ENCODE measurements around the gene GPI.
"Not testable (repeated sequence)": the region's sequence is repeated elsewhere in the genome, so short reads cannot be mapped to it uniquely, and the experiment has no call there.

Gene GPI

DNA sequence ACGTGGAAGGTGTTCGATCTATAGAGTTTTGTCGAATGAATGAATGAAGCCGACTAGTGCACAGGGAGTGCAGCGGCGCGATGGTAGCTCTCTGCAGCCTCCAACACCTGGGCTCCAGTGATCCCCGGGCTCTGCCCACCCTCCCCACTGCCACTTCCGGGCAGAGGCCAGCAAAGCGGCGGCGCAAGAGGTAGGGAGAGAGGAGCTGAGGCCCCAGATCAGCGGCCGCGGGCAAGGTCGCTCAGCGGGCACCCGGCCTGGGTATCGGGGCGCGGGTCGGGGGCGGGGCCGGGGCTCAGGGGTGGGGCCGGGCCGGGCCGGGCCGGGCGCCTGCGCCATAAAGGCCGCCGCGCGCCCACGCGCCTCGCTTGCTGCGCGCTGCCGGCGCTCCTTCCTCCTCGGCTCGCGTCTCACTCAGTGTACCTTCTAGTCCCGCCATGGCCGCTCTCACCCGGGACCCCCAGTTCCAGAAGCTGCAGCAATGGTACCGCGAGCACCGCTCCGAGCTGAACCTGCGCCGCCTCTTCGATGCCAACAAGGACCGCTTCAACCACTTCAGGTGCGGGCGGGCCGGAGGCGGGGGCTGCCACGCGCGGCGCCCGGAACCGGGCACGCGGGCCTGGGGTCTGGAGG lies at the start of gene GPI:
TSS of gene GPI (plus strand) at position 367 of the 633 bp plus-strand sequence. CDS start at position 438, 71 bp downstream.
- peak; percentile 27 for DNase-seq (ENCODE audit: low read depth)

DNA sequence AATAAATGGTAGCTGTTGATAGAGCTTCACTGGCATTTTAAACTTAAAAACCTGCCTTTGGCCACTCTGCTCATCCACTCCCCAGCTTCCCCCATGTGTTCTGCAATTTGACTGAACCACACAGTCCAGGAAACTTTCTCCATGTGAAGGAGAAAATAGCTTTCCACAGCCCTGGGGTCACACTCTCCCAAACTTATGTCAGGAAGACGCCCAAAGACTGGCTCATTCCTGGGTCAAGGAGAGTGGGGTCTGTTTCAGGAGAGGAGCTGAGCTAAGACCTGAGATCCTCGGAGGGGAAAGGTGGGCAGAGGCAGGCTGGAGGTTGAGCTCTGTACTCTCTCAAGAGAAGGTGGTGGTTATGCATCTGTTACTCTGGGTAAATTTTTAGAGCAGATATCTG lies 48.7 kb upstream of the GPI start:
- DNase-seq (ENCODE audit: low read depth) = no peak

DNA sequence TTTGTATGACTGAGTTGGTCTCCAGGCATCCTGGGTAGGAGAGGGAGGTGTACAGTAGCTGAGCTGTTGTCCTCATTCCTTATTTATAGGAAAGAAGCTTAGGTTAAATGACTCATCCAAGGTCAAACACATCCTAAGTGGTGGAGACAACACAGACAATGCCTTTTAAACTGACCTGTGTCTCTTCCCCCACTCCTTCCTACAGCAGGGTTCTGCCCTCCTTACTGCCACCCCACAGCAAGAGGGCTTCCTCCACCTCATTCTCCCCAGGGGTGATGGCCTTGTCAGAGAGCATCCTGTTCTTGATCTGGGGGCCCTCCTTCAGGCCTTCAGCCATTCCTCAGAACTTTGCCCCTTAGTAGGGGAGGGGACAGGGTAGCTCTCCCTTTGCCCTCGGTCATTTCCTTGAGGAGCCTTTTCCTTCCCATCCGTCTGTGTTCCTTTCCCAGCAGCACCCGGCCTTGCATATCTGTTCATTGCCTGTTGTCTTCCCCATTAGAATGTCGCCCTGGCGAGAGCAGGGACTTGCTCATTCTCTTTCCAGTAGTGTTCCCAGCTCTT lies 48.2 kb upstream of the GPI start:
- no peak for DNase-seq (ENCODE audit: low read depth)

DNA sequence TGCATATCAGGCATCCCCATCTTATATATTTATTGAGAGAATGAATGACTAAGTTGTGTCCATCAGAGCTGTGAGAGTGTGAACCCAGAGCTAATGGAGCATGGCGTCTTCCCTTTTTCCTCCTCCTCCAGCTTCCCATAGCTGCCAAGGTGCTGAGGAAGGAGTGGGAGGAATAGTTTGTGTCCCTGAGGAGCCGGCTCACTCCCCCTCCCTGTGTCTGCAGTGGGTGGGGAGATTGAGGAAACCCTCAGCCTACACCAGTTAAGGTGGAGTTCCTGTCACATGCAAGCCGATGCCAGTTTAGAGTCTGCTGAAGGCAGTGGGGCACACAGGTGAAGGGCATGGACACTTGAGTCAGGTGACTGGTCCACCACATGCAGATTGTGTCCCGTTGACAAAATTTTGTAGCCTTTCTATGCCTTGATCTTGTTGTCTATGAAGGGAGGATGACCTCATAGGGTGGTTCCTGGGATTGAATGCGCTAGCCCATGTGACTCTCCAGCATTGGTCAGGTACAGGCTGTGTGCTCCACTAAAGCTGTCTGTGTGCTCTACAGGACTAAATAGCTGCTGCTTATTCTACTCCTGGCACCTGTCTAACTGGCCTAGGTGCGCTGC lies 47.6 kb upstream of the GPI start:
- DNase-seq (ENCODE audit: low read depth) = no peak

DNA sequence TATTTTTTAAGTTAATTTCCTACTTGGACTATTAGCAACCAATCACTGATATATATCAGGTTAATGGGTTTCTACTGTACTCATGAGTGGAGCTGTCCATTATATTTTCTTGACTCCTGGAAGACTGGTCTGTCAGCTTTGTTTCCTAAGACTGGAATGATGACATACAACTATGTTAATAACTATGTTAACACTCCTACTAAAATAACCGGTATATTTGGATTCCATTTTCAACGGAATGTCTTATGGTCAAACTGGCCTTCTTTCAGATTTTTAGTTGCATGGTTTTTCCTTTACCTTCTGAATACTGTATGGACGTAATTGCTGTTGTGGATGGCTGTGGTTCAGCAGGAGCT lies 45.8 kb upstream of the GPI start:
- DNase-seq (ENCODE audit: low read depth) = no peak

DNA sequence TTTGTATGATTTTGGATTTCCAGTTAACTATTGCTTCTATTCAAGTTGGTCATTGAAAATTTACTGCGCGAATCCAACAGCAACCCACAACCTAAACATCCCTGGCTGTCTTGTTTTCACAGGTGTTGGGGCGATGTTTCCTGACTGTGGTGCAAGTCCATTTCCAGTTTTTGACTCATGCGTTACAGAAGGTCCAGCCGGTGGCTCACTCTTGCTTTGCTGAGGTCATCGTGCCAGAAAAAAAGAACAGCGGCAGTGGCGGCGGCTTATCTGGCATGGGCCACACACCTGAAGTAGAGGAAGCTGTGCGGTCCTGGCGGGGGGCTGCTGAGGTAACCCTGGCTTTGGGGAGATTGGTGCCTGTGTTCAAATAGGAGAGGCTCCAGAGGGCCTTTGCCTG lies 45.2 kb upstream of the GPI start:
- no peak for DNase-seq (ENCODE audit: low read depth)

DNA sequence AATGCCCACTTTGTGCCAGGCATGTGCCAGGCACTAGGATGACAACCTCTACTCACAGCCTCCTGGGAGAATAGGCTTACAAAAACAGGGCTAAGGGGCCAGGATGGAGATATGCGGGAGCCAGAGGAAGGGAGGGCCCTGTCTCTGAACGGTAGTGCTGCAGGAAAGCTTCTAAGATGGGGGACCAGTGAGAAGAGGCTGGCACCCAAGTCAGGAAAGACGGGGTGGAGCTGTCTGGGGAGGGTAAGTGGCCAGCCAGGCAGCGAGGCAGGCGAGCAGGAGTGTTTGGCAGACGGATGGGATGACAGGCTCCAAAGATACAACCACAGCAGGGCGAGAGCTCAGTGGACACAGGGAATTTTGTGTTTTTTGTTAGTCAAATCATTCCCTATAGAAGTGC lies 44.7 kb upstream of the GPI start:
- DNase-seq (ENCODE audit: low read depth) = no peak

DNA sequence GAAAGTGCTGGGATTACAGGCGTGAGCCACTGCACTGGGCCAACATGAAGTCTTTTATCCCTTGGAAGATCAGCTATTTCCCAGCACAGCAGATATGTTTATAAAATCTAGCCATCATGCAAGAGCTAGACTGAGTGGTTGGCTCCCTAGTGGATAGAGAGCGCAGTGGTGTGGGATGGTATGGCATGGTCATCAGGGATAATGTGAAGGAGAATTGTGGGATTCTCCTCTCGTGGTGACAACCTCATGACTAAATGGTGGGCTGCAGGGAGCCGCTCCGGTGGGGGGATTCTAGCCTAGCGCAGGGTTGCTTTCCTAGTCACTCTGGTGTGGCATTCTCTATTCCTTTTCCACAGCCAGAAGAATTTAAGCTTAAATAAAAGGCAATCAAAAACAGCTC lies 43.3 kb upstream of the GPI start:
- DNase-seq (ENCODE audit: low read depth) = no peak

DNA sequence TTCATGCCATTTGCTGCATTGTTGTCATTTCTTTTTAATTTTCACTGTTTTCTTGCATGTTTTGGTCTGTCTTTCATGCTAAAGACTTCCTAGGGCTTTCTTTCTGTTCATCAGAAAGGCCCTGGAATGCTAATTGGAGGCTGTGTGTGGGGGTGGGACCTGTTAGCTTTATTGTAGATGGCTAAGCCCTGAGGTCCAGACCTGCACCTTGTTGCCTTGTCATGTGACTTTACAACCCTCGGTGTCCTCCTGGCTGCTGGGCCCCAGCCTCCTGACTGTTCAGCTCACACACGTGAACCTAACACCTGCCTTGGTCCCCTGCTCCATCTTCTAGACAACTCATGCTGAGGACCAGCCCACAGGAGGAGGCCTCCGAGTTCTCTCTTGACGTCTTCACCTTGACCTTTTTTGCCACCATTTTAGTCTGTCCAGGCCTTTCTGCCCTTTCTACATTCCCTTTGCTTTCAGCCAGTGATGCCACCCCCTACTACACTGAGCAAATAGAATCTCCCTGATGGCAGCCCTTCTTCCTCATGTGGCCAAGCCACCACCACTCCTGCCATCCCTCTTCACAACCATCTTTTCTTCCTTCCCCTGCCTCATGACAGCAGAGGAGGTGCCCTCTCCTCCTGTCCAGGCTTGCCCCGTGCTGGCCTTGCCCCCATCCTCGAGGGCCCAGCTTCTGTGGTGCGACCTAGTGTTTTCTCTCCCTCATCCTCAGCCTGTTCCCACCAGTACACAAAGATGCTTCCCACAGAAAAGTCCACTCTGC lies 41.4 kb upstream of the GPI start:
- no peak for DNase-seq (ENCODE audit: low read depth)

DNA sequence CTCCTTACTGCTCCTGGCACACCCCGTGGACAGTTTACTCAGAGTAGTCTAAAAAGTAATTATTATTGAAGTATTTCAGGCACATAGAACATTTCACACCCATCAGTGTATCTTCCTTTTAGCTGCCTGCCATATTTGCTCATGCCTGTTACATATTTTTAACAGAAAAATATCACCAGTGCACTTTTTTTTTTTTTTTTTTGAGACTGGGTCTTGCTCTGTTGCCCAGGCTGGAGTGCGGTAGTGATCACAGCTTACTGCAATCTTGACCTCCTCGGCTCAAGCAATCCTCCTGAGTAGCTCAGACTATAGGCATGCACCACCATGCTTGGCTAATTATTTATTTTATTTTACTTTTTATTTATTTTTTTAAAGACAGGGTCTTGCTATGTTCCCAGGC lies 40.7 kb upstream of the GPI start:
- DNase-seq (ENCODE audit: low read depth) = no peak

DNA sequence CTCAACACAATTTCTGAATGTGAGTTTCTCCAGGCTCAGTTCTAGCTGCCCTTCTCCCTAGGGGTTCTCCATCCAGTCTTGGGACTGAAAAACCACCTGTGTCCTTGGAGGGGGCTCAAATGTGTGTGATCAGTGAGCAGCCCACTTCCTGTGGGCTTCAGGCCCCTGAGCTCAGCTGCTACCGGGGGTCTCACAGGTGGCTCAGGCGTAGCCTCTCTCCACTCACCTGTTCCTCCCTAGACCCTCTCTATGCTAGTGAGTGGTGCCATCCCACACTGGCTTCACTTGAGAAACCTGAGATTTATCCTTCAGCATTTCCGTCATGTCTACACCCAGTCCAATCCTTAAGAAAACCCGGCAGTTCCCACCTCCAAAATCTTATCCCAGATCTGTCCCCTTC lies 39.8 kb upstream of the GPI start:
- no peak for DNase-seq (ENCODE audit: low read depth)

DNA sequence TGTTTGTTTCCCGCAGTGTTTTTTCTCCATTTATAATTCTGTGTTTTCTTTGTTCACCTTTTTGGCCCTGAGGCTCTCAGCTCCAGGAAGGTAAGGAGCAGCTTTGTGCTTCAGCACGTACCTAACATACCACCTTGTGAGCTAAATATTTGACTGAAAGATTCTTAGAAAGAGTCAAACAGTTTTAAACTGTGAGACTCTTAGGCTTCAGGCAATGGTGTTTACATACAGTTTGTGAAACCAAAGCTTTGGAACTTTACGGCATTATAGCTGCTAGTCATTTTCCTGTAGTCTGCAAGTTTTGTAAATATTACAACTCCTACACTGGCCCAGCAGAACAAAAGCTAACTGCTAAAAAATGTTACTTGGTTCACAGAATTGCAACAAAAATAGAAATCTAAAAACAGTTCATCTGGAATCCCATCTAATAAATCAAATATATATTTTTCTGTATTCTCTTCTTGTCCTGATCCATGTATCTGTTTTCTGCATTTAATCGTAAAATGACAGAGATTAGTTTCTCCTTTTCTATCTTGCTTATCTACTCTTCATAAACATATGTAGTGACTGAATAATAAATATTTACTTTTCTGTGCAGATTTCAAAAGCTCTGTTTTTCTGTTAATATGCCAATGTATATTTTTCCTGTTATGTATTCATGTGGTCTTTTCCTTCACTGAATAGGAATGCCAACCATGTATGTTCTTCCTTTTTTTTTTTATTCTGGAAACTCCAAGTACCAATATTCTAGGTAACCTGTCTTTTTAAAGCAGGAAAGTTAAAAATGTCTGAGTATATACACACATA lies 38.8 kb upstream of the GPI start:
- DNase-seq (ENCODE audit: low read depth) = no peak

DNA sequence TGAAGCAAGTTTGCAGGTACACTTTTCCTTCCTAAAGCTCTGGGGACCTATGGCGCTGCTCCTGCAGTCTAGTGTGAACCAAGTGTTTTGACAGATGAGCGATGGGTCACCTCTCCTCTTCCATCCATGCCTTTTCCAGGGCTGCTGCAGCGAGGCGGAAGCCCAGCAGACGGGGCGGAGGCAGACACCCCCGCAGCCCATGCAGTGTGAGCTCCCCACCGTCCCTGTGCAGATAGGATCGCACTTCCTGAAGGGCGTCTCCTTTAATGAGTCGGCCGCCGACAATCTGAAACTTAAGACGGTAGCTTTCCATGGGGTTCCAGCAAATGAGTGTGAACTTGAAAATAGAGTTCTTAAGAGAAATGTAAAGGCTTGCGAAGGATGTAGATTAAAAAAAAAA lies 37.1 kb upstream of the GPI start:
- no peak for DNase-seq (ENCODE audit: low read depth)

DNA sequence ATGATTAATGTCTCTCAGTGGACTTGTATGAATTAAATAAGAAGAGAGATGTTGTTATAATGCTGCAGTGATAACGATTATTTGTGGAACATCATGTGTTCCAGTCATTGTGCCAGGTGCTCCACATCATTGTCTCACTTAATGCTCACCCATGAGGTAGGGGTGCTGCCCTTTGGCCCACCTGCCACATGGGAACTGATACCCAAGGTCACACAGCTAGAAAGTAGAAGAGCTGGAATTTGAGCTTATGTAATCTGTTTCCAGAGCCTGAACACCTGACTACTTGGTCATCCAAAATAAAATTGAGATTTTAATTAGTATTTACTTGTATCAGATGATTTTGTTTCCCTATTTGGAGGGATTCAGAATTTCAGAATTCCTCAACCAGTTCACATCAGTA lies 36.0 kb upstream of the GPI start:
- no peak for DNase-seq (ENCODE audit: low read depth)

DNA sequence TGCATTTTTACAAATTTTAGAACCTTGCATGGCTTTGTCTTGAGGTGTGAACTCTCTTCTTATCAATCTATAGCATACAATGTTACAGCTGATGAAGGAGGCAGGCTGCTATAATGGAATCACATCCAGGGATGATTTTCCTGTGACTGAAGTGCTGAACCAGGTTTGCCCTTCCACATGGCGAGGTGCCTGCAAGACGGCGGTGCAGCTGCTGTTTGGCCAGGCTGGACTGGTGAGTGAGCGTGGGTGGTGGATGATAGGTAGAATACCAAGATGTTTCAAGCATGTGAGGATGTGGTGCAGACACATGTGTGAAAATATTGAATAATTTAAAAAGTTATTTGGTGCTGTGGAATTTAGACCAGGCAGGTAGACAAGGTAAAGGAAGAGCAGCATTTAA lies 34.9 kb upstream of the GPI start:
- no peak for DNase-seq (ENCODE audit: low read depth)

DNA sequence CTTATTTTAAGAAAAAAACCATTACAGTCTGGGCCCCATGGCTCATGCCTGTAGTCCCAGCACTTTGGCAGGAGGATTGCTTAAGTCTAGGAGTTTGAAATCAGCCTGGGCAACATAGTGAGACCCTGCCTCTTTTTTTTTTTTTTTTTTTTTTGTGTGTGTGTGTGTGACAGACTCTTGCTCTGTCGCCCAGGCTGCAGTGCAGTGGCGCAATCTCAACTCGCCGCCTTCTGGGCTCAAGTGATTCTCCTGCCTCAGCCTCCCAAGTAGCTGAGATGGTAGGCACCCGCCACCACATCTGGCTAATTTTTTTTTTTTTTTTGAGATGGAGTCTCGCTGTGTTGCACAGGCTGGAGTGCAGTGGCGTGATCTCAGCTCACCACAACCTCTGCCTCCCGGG lies 34.4 kb upstream of the GPI start:
- DNase-seq (ENCODE audit: low read depth) = not testable (repeated sequence)

DNA sequence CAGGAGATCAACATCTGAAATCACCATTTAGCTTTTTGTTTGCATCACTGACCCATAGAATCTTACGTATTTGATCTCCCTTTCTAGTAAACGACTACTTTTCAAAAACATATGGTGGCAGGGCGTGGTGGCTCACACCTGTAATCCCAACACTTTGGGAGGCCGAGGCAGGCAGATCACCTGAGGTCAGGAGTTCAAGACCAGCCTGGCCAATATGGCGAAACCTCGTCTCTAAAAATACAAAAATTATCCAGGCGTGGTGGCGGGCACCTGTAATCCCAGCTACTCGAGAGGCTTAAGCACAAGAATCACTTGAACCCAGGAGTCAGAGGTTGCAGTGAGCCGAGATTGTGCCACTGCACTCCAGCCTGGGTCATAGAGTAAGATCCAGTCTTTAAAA lies 33.4 kb upstream of the GPI start:
- not testable (repeated sequence) for DNase-seq (ENCODE audit: low read depth)

DNA sequence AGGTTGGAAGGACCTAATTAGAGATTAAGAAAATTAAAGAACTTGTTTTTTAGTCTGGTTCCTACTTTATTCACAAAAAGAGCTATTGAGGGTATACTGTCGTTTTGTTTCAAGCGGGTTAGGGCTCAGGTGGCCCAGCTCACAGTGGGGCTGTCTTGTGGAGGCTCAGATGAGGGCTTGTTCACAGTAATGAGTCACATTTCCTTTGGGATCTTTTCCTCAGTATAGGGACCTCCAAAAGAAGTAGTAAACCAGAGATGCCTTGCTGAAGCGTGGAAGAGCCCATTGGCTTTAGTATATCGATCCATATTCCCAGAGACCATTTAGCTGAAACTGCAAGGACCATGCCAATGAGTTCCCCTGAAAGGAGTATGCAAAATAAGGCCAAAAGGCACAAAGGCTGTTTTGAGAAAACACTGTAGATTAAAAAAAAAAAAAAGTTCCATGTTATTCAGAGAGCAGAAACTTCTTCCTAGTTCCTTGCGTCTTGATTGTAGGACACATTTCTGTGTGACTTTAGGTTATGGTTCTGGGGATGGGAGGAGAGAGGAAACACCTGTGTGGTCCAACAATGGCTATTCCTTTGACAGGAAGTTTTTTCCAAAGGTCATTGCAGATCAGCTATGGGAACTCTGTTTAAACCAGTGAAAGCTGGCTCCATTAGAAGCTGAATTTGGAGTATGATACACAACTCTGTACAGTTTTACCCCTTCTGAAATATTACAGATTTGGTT lies 32.8 kb upstream of the GPI start:
- DNase-seq (ENCODE audit: low read depth) = no peak

DNA sequence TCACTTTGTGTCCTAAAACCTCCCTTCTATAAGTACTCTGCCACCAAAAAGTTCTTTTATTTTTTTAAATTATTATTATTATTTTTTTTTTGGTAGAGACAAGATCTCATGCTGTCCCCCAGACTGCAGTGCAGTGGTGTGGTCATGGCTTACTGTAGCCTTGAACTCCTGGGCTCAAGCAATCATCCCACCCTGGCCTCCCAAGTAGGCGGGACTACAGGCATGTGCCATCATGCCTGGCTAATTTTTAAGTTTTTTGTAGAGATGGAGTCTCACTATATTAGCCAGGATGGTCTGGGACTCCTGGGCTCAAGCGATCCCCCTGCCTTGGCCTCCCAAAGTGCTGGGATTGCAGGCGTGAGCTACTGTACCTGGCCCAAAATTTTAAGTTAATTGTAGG lies 29.1 kb upstream of the GPI start:
- DNase-seq (ENCODE audit: low read depth) = no peak

DNA sequence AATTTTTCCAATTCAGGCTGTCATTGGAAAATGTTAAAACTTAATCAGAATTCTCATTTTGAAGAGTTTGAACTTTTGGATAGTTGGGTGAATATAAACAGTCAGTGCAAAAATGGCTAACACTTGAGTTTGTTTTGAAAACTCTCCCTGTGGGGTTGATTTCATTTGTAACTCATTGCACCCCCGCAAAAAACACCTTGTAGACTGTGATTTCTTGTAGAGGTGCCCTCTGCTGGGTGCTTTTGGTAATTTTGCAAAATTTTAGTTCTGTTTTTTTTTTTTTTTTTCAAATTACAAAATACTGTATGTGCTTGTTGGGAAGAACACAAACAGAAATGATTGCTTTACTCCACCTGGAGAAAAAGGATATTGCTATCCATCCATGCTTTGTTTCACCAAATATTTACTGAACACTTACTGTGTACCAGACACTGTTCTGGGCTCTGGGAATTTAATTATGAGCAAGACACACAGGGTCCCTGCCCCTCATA lies 28.2 kb upstream of the GPI start:
- DNase-seq (ENCODE audit: low read depth) = peak; percentile 26

DNA sequence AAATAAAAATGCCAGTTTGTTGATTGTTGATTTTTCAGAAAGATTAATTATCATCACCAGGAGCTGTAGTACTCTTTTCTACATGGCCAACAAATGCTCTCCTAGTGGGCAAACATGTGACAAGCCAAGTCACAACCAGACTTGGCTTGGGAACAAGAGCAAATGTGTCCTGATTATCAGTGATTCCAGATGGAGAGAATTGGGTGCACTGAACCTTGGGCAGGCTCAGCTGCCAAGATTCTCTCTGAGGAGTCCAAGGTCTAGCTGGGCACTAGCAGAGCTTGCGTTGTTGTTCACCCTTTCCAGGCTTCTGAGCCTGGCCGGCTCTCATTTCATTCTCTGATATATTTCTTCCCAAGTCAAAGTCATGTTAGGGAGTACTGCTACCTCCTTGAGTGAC lies 27.3 kb upstream of the GPI start:
- DNase-seq (ENCODE audit: low read depth) = no peak

All from stimulated activated CD8-positive, alpha-beta memory T cell treated with anti-CD3 and anti-CD28 coated beads, Interleukin-15, amount 100 ng/mL, for 1 hour (primary cell).